ENCODE results near the gene ZNF385C.

Gene ZNF385C

GRCh38 chr17:42107124-42107523, 8.9 kb upstream of the ZNF385C start:
- DNase-seq: no peak

DNA sequence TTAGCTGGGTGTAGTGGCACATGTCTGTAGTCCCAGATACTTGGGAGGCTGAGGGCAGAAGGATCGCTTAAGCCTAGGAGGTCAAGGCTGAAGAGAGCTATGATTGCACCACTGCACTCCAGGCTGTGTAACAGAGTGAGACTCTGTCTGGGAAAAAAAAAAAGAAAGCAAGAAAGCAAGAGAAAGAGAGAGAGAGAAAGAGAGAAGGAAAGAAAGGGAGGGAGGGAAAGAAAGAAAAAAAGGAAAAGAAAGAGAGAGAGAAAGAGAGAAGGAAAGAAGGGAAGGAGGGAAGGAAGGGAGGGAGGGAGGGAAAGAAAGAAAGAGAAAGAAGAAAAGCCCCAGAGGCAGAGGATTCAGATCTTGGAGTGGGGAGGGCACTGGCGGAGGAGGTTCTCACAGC, 7.7 kb upstream of the ZNF385C start:
- no peak for DNase-seq

- DNase-seq: no peak
Observed at GRCh38 chr17:42104264-42104663, 6.0 kb upstream of the ZNF385C start.

GRCh38 chr17:42103221-42103954, 5.1 kb upstream of the ZNF385C start:
- DNase-seq: no peak

GRCh38 chr17:42101513-42102292, 3.4 kb upstream of the ZNF385C start:
- peak; percentile 60 to 78 for DNase-seq

DNA sequence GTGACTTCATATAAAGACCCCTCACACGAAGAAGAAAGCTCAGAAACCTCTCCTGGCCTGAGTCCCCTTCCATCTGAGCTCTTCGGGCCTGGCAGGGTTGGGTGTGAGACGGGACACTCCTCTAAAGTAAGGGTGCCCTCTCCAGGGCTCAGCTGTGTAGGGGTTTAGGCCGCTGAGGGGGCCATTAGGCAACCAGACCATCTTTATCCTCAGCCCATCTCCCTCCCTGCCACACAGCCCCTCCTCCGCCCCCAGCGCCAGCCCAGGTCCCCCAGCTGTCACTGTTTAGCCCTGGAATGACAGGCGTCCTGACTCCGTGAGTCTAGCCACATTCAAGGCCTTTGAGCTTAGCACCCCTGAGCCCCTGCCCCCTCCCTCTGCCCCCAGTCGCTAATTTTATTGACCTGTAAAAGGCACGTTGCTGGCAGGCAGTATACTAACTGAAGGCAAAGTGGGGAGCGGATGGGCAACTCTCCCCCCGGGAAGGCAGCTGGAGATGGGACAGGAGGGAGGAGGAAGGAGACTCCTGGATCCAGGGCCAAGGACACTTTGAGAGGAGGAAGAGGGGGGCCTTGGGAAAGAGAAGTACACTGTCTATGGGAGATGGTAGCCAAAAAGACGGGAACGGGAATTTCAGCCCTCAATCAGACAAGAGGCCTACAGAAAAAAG, 592 bp upstream of the ZNF385C start:
- no peak for DNase-seq

DNA sequence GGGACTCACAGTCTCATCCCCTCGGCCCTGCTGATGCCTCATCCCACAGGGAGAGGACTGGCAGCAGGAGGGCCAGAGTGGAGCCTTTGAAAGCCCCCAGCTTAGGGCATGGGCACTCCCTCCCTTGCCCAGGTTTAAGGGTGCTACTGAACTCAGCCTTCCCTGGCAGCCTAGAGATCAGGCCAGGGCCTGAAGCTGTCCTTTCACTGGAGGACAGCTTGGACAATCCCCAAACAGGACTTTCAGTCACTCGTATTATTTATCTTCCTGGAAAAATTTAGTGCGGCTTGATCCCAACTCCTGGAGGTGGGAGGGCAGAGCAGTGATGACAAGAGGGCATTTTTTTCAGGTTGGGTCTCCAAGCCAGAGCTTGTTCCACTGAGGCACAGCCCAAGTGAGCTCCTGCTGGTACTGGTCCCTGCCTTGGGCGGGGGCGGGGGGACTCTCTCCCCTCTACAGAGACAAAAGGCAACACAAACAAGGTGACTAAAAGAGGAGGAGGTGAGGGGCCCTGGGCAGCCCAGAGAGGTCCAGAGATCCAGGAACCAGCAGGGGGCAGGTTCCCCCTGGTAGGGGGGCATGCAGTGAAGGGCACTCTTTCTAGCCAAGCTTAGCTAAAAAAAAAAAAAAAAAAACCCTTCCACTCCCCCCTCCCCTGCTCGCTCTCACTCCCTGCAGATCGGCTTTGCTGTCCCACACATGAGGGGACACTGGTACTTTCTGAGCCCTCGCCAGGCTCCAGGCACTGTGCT, 1.7 kb downstream of the ZNF385C start:
- DNase-seq: no peak

GRCh38 chr17:42094375-42095069, 3.8 kb downstream of the ZNF385C start:
- DNase-seq: no peak

DNA sequence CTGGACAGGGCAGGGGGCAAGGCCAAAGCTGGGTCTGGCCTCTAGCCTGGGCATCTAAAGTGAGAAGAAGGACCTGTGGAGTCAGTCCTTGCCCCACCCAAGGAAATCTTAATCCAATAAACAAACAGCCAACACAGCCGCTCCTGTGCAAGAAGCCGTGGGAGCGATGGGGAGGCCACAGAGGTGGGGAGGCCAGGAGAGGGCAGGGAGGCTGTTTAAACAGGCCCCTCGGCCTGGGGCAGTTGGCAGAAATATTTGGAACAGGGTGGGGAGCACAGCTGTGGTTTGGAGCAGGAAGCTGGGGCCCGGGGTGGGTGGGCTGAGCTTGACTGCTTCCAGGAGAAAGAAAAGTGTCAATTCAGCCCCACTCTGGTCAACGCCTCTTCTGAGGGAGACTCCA, 5.3 kb downstream of the ZNF385C start:
- no peak for DNase-seq

- DNase-seq: no peak
Observed at GRCh38 chr17:42090964-42091790, 7.1 kb downstream of the ZNF385C start.

GRCh38 chr17:42088736-42089135, 9.5 kb downstream of the ZNF385C start:
- DNase-seq: no peak

DNA sequence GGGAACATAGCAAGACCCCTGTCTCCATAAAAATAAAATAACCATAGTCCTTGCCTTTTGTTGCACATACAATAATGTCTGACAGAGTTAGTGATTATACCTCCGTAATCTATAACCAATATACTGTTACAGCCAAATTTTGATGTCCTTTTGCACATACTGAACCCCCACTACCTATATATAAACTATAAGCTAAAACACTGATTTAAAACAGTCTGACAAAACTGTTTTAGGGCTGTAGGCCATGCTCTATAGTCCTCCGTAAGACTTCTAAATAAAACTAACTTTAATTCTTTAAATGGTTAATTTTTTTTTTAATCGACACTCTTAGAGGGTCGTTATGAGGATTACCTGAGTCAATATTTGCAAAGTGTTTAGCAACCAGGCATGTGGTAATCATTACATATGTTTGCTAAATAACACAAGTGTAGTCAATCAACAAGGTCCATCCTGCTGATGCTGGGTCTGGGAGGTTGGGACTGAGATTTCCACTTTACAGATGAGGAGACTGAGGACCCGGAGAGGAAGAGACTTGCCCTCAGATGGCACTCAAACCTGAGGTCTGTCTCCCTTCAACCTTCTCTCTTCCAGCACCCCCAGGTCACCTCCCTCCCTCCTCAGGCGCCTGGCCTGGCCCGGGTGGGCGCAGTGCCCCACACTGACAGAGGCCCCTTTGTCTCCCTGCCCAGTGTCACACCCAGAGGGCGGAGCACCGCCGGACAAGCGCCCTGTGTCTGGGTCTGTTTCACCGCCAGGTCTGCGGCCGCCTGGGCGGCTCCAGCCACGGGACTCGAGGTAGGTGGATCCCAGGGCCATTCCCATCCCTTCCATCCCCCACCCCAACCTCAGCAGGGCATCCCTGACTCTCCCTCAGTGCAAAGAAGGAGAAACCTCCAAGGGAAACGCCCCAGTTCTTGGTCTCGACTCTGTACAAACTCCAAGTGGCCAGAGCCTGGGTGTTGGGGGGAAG, 10.3 kb downstream of the ZNF385C start:
- no peak for DNase-seq

DNA sequence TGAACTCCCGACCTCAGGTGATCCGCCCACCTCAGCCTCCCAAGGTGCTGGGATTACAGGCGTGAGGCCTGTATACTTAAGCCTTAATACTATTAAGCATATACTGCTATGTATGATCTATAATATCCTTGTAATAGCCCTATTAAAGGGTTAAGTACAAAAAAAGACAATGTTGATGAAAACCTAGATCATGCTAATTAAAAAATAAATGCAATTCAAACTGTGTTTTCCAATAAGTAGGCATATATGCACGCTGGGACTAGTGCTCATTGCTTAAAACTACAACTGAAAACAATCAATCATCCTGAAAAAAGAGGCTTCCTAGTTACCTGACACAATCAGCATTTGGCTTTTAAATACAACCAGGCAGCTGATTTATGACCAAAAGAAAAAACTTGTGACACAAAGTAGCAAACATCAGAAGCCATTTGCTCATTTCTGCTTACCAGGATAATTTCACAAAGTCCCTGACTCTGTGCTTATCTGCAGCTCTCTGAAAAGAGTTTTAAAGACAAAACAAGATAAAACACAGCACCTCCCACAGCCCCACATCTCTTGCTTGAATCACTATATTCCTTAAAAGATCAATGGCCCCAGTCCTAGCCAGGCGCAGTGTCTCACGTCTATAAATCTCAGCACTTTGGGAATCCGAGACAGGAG, 11.1 kb downstream of the ZNF385C start:
- no peak for DNase-seq

DNA sequence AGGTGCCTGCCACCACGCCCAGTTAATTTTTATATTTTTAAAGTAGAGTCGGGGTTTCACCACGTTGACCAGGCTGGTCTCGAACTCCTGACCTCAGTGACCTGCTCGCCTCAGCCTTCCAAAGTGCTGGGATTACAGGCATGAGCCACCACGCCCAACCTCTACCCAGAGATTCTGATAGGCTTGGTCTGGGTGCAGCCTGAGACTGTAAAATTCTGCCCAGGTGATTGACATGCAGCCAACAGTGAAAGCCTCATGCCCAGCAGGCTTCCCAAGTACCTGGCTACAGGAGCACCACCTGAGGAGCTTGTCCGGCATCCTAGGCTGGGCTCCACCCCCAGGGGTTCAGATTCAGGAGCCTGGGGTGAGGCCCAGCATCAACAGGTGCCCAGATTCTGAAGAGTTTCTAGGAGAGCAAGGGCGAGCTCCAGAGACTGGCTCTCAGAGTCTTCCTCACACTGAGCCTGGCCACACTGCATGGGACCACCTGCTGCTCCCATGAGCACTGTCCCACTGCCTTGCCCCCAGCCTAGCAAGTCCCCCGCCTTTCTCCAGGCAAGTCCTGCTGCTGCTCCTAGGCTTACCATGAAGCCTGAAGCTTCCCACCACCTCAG, 16.6 kb downstream of the ZNF385C start:
- no peak for DNase-seq

DNA sequence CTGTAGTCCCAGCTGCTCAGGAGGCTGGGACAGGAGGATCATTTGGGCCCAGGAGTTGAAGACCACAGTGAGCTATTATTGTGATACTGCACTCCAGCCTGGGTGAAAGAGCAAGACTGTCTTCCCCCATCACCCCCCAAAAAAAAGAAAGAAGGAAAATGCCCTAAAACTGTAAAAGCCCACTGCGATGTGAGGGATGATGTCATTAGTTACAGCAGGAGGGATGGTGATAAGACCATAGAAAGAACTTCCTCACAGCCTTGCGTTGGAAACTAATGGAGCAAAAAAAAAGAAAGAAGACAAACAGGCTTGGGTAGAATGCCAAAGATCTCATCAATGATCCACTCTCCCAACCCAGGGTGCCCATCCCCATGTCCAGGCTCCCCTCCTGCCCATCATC, 18.7 kb downstream of the ZNF385C start:
- DNase-seq: no peak

GRCh38 chr17:42078396-42079043, 19.8 kb downstream of the ZNF385C start:
- DNase-seq: no peak

DNA sequence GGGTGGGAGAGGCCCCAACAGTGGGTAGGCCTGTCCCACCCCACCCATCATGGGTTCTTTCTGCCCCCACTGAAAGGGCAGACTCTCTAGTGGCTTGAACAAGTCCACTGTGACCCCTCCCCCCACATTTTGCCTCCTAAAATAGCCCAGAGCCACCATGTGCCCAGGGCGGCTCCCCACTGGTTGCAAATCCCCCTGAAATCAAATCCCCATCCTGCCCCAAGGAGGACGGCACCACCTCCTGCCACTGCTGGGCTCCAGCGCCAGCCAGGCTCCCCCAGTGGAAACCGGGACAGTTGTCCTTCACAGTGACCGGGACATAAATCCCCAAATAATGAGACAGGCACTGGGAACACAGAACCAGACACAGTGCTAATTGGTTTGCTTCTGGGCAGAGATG, 20.5 kb downstream of the ZNF385C start:
- DNase-seq: no peak

DNA sequence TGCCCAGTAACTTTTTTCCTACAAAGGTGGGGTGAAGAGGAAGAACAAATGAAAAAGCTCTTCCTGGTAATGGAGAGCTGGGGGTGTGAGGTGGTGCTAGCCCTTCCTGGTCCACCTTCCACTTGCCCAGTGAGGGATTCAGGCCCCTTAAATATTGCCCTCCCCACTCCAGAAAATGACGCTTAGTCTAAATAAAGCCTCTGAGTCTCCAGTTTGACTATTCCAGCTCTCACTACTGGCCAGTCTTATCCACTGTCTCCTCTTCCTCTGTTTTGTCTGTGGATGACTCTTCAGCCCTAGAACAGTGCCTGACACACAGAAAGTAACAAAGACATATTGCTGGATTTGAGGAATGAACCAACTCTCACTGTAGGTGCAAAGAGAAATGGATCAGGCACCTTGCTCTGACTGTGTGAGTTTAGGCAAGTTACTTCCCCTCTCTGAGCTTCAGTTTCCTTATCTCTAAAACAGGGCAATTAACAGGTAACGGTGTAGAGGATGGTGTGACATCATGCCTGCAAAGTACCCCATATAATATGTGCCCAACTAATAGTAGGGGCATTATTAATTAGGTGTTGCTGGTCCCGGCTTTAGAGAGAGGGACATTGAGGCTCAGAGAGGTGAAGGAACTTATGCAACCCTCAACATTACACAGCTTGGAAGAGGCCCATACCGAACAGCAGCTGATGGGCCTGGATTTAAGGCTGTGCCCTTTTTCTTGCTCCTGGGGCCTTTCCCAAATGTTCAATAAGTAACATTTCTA, 21.3 kb downstream of the ZNF385C start:
- DNase-seq: no peak
